ENCODE data around the gene AP5B1. TPM values are rescaled to one million over a fixed set of nuclear protein-coding genes. Genes with fewer than 3 reads are reported as not detected.

The AP5B1 gene
- total and polyA plus RNA-seq, 9 of the 15 experiments (the other 6 are each of a cell fraction or from before 2014, with no cell fraction given): 0.51 to 24.2 (median 5.1) TPM

DNA sequence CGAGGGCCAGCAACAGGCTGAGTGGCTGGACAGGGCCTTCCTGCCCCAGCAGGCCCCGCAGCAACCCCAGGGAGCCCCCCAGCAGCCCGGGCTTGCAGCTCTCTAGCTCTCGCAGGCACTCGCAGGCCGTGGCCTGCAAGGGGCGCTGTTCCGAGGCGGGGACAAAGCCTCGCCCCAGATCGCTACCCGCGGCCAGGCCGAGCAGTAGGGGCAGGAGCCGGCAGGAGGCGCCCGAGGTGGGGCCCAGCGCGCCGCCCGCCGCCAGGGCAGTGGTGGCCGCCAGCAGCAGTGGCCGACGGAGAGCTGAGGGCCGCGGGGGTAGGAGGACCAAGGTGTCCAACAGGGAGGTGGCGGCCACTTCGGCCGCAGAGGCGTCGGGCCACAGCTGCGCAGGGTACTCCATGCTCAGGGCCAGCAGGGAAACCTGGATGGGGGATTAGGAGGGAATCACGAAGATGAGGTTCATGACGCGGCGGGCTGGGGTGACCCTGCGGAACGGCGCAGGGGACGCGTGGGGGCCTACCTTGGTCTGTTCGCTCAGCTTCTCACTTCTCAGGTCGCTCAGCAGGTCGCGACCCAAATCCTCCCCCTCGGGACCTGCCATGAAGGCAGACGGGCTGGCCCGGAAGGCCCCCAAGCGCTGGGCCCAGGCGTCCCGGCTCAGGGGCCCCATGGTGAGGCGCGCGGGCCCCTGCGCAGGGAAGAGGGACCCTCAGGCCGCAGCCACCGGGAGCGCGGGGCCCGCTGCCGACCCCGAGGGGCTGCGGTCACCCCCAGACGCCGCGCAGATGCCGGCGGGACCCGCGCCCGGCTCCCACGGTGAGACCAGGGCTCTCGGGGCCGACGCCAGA is 632 bp downstream of the AP5B1 start (continued):
- TF ChIP-seq SRSF1 (IDR thresholded peaks at IDR 0.05; ENCODE audit: low read depth, low read length): 0 out of 2 replicates have a peak, but pooled peaks have one; percentile 22
- no peak for TF ChIP-seq POLR2AphosphoS2 (IDR thresholded peaks at IDR 0.05; ENCODE audit: low read length)
- TF ChIP-seq HNRNPH1 (optimal IDR thresholded peaks at IDR 0.05; ENCODE audit: low read depth, low read length): no peak
- 0 out of 2 replicates have a peak, but pooled peaks have one; percentile 48 for TF ChIP-seq KLF16 (IDR thresholded peaks at IDR 0.05)
- TF ChIP-seq CHD1 (IDR thresholded peaks at IDR 0.05; ENCODE audit: low read length): peak; percentile 91
- no peak for TF ChIP-seq HNRNPUL1 (IDR thresholded peaks at IDR 0.05; ENCODE audit: low read length)
- TF ChIP-seq ZBTB7A (IDR thresholded peaks at IDR 0.05; ENCODE audit: borderline replicate concordance, control insufficient read depth, low read depth, low read length): peak; percentile 51; the same call in 1 of the 2 replicates
- no peak for TF ChIP-seq LEF1 (IDR thresholded peaks at IDR 0.05)
- TF ChIP-seq, protein P1, sequence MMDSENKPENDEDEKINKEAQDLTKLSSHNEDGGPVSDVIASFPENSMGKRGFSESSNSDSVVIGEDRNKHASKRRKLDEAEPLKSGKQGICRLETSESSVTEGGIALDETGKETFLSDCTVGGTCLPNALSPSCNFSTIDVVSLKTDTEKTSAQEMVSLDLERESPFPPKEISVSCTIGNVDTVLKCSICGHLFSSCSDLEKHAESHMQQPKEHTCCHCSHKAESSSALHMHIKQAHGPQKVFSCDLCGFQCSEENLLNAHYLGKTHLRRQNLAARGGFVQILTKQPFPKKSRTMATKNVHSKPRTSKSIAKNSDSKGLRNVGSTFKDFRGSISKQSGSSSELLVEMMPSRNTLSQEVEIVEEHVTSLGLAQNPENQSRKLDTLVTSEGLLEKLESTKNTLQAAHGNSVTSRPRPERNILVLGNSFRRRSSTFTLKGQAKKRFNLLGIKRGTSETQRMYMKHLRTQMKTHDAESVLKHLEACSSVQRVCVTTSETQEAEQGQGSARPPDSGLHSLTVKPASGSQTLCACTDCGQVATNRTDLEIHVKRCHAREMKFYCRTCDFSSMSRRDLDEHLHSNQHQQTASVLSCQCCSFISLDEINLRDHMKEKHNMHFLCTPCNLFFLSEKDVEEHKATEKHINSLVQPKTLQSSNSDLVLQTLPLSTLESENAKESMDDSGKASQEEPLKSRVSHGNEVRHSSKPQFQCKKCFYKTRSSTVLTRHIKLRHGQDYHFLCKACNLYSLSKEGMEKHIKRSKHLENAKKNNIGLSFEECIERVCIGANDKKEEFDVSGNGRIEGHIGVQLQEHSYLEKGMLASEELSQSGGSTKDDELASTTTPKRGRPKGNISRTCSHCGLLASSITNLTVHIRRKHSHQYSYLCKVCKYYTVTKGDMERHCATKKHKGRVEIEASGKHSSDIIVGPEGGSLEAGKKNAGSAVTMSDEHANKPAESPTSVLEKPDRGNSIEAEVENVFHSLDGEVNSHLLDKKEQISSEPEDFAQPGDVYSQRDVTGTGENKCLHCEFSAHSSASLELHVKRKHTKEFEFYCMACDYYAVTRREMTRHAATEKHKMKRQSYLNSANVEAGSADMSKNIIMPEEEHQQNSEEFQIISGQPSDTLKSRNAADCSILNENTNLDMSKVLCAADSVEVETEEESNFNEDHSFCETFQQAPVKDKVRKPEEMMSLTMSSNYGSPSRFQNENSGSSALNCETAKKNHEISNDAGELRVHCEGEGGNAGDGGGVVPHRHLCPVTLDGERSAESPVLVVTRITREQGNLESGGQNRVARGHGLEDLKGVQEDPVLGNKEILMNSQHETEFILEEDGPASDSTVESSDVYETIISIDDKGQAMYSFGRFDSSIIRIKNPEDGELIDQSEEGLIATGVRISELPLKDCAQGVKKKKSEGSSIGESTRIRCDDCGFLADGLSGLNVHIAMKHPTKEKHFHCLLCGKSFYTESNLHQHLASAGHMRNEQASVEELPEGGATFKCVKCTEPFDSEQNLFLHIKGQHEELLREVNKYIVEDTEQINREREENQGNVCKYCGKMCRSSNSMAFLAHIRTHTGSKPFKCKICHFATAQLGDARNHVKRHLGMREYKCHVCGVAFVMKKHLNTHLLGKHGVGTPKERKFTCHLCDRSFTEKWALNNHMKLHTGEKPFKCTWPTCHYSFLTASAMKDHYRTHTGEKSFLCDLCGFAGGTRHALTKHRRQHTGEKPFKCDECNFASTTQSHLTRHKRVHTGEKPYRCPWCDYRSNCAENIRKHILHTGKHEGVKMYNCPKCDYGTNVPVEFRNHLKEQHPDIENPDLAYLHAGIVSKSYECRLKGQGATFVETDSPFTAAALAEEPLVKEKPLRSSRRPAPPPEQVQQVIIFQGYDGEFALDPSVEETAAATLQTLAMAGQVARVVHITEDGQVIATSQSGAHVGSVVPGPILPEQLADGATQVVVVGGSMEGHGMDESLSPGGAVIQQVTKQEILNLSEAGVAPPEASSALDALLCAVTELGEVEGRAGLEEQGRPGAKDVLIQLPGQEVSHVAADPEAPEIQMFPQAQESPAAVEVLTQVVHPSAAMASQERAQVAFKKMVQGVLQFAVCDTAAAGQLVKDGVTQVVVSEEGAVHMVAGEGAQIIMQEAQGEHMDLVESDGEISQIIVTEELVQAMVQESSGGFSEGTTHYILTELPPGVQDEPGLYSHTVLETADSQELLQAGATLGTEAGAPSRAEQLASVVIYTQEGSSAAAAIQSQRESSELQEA (IDR thresholded peaks at IDR 0.05; ENCODE audit: low read depth): no peak
- no peak for TF ChIP-seq PREB (CRISPR knock-in tag; IDR thresholded peaks at IDR 0.05)
- TF ChIP-seq NCOA4 (IDR thresholded peaks at IDR 0.05; ENCODE audit: partially characterized antibody): no peak
- TF ChIP-seq, protein P2, sequence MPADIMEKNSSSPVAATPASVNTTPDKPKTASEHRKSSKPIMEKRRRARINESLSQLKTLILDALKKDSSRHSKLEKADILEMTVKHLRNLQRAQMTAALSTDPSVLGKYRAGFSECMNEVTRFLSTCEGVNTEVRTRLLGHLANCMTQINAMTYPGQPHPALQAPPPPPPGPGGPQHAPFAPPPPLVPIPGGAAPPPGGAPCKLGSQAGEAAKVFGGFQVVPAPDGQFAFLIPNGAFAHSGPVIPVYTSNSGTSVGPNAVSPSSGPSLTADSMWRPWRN (IDR thresholded peaks at IDR 0.05; ENCODE audit: low read depth): no peak
- no peak for TF ChIP-seq CHAMP1 (IDR thresholded peaks at IDR 0.05)
